Measurements from ENCODE around the gene TSPAN5.

DNA sequence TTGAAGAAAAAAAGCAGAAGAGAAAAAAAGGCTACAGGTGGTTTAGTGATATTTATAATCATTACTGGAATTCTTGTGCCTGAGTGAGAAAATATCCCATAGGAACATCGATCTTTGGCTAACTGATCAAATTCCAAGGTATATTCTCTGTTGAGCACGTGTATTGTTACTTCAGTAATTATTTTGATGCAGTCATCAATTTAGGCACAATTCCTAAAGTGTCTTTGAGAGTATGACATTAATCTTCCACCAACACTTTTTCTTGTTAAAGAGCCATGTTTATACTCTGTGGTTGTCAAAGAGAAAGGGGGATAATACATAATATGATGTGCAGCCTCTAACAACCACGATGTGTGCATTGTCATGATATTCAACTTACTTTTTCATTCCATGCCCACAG is 151.1 kb downstream of the TSPAN5 start:
- TF ChIP-seq, protein P1, sequence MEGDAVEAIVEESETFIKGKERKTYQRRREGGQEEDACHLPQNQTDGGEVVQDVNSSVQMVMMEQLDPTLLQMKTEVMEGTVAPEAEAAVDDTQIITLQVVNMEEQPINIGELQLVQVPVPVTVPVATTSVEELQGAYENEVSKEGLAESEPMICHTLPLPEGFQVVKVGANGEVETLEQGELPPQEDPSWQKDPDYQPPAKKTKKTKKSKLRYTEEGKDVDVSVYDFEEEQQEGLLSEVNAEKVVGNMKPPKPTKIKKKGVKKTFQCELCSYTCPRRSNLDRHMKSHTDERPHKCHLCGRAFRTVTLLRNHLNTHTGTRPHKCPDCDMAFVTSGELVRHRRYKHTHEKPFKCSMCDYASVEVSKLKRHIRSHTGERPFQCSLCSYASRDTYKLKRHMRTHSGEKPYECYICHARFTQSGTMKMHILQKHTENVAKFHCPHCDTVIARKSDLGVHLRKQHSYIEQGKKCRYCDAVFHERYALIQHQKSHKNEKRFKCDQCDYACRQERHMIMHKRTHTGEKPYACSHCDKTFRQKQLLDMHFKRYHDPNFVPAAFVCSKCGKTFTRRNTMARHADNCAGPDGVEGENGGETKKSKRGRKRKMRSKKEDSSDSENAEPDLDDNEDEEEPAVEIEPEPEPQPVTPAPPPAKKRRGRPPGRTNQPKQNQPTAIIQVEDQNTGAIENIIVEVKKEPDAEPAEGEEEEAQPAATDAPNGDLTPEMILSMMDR (IDR thresholded peaks at IDR 0.05; ENCODE audit: insufficient read depth, low read length): no peak
- TF ChIP-seq POLR2AphosphoS5 (IDR thresholded peaks at IDR 0.05; ENCODE audit: low read depth) (no peak), SPI1 (IDR thresholded peaks at IDR 0.05; ENCODE audit: borderline replicate concordance, low read depth) (no peak)

All from HL-60 (cell line).